HEK293 (cell line): ENCODE measurements around the gene HBEGF.

Source experiments
- IKZF3 ChIP-seq: fragments of 450-650 bp; IDR thresholded peaks from 2 replicates; pipeline ENCODE4 v1.5.0; 2018; ENCODE audit warnings: missing biosample characterization, mild to moderate bottlenecking, missing genetic modification characterization, moderate library complexity
- SCRT1 ChIP-seq: fragments of 450-650 bp; formaldehyde crosslinking; IDR thresholded peaks from 2 replicates; pipeline ENCODE4 v1.5.1; 2016; ENCODE audit warnings: missing biosample characterization, missing genetic modification characterization, borderline replicate concordance
- YY1 ChIP-seq: fragments of 450-650 bp; formaldehyde crosslinking; IDR thresholded peaks from 2 replicates; pipeline ENCODE4 v1.5.1; 2018; ENCODE audit warnings: missing biosample characterization, missing genetic modification characterization
- ZNF121 ChIP-seq: fragments of 450-650 bp; formaldehyde crosslinking; IDR thresholded peaks from 2 replicates; pipeline ENCODE4 v1.5.1; 2016; ENCODE audit warnings: missing biosample characterization, missing genetic modification characterization
- TF ChIP-seq, protein P1 (sequence below): fragments of 450-650 bp; formaldehyde crosslinking; IDR thresholded peaks from 2 replicates; pipeline ENCODE4 v1.5.1; 2016; ENCODE audit warnings: missing biosample characterization, missing genetic modification characterization
- TF ChIP-seq, protein P2 (sequence below): fragments of 450-650 bp; formaldehyde crosslinking; IDR thresholded peaks from 2 replicates; pipeline ENCODE4 v1.5.1; 2016; ENCODE audit warnings: missing biosample characterization, missing genetic modification characterization
- TF ChIP-seq, protein P3 (sequence below): IDR thresholded peaks from 2 replicates; pipeline ENCODE4 v1.6.1; 2011; ENCODE audit warnings: mild to moderate bottlenecking, low read depth, low read length, borderline replicate concordance
- TF ChIP-seq, protein P4 (sequence below): fragments of 450-650 bp; formaldehyde crosslinking; optimal IDR thresholded peaks from 2 replicates; pipeline ENCODE3; 2016; ENCODE audit warnings: missing biosample characterization, mild to moderate bottlenecking, missing genetic modification characterization

DNA sequence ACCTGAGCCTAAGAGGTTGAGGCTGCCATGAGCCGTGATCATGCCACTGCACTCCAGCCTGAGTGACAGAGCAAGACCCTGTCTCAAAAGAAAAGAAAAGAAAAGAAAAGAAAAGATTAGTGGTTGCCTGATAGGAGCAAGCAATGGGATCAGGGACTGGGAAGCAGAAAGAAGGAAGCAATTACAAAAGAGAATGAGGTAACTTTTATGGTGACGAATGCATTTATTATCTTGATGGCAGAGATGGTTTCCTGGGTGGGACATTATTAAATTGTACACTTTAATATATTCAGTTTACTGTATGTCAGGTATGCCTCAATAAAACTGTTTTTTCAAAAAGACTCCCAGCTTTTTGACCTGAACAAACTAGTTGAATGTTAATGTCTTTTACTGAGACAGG, 36.0 kb downstream of the HBEGF start:
- TF ChIP-seq, protein P1, sequence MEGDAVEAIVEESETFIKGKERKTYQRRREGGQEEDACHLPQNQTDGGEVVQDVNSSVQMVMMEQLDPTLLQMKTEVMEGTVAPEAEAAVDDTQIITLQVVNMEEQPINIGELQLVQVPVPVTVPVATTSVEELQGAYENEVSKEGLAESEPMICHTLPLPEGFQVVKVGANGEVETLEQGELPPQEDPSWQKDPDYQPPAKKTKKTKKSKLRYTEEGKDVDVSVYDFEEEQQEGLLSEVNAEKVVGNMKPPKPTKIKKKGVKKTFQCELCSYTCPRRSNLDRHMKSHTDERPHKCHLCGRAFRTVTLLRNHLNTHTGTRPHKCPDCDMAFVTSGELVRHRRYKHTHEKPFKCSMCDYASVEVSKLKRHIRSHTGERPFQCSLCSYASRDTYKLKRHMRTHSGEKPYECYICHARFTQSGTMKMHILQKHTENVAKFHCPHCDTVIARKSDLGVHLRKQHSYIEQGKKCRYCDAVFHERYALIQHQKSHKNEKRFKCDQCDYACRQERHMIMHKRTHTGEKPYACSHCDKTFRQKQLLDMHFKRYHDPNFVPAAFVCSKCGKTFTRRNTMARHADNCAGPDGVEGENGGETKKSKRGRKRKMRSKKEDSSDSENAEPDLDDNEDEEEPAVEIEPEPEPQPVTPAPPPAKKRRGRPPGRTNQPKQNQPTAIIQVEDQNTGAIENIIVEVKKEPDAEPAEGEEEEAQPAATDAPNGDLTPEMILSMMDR (tag by site-specific recombination) = no peak
- TF ChIP-seq, protein P2, sequence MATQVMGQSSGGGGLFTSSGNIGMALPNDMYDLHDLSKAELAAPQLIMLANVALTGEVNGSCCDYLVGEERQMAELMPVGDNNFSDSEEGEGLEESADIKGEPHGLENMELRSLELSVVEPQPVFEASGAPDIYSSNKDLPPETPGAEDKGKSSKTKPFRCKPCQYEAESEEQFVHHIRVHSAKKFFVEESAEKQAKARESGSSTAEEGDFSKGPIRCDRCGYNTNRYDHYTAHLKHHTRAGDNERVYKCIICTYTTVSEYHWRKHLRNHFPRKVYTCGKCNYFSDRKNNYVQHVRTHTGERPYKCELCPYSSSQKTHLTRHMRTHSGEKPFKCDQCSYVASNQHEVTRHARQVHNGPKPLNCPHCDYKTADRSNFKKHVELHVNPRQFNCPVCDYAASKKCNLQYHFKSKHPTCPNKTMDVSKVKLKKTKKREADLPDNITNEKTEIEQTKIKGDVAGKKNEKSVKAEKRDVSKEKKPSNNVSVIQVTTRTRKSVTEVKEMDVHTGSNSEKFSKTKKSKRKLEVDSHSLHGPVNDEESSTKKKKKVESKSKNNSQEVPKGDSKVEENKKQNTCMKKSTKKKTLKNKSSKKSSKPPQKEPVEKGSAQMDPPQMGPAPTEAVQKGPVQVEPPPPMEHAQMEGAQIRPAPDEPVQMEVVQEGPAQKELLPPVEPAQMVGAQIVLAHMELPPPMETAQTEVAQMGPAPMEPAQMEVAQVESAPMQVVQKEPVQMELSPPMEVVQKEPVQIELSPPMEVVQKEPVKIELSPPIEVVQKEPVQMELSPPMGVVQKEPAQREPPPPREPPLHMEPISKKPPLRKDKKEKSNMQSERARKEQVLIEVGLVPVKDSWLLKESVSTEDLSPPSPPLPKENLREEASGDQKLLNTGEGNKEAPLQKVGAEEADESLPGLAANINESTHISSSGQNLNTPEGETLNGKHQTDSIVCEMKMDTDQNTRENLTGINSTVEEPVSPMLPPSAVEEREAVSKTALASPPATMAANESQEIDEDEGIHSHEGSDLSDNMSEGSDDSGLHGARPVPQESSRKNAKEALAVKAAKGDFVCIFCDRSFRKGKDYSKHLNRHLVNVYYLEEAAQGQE (tag by site-specific recombination) = no peak
- TF ChIP-seq SCRT1 = no peak
- no peak for TF ChIP-seq IKZF3 (tag by site-specific recombination)
- no peak for TF ChIP-seq ZNF121 (tag by site-specific recombination)
- TF ChIP-seq, protein P3, sequence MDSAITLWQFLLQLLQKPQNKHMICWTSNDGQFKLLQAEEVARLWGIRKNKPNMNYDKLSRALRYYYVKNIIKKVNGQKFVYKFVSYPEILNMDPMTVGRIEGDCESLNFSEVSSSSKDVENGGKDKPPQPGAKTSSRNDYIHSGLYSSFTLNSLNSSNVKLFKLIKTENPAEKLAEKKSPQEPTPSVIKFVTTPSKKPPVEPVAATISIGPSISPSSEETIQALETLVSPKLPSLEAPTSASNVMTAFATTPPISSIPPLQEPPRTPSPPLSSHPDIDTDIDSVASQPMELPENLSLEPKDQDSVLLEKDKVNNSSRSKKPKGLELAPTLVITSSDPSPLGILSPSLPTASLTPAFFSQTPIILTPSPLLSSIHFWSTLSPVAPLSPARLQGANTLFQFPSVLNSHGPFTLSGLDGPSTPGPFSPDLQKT = no peak
- TF ChIP-seq, protein P4, sequence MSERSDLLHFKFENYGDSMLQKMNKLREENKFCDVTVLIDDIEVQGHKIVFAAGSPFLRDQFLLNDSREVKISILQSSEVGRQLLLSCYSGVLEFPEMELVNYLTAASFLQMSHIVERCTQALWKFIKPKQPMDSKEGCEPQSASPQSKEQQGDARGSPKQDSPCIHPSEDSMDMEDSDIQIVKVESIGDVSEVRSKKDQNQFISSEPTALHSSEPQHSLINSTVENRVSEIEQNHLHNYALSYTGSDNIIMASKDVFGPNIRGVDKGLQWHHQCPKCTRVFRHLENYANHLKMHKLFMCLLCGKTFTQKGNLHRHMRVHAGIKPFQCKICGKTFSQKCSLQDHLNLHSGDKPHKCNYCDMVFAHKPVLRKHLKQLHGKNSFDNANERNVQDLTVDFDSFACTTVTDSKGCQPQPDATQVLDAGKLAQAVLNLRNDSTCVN = no peak
- TF ChIP-seq YY1 = no peak
